GM12874 (cell line): ENCODE results near the gene MAD2L1BP.

ENCODE experiments used
- CTCF ChIP-seq: IDR thresholded peaks from 2 replicates; pipeline ENCODE4 v1.5.1; 2011; ENCODE audit warnings: low read depth, mild to moderate bottlenecking, control low read depth, low read length, moderate library complexity; ENCODE audit not compliant: insufficient read depth

Gene MAD2L1BP

GRCh38 chr6:43665376-43665775 is 29.7 kb downstream of the MAD2L1BP start:
- TF ChIP-seq CTCF = no peak

- no peak for TF ChIP-seq CTCF
Observed at GRCh38 chr6:43666196-43666920, 30.7 kb downstream of the MAD2L1BP start.

GRCh38 chr6:43667245-43668150 is 31.9 kb downstream of the MAD2L1BP start:
- peak; percentile 98 for TF ChIP-seq CTCF

GRCh38 chr6:43668151-43669028 is 32.8 kb downstream of the MAD2L1BP start:
- TF ChIP-seq CTCF = peak; percentile 87

- TF ChIP-seq CTCF = no peak
Observed at GRCh38 chr6:43669050-43669921, 33.6 kb downstream of the MAD2L1BP start.

- TF ChIP-seq CTCF = no peak
Observed at GRCh38 chr6:43669922-43670622, 34.4 kb downstream of the MAD2L1BP start.
